Keratinocyte (primary cell): ENCODE data around the gene GFPT2. TPM values are rescaled to one million over a fixed set of nuclear protein-coding genes. Genes with fewer than 3 reads are reported as not detected.

Experiments
- DNase-seq: peaks from one replicate; pipeline ENCODE4 v3.0.0-alpha.2; 2011; ENCODE audit warnings: low read depth, missing footprints, low spot score
- FAIRE-seq: peaks from 2 replicates; lab custom pipeline; 2011; peaks lifted over from hg19 to GRCh38; lab: Jason Lieb, UNC
- H2AFZ ChIP-seq: 2 replicates; pipeline ENCODE4 v1.6.0; 2012; ENCODE audit warnings: low read length, control low read depth, inconsistent platforms; ENCODE audit not compliant: control insufficient read depth
- H3K27ac ChIP-seq: 2 replicates; pipeline ENCODE4 v1.5.1; 2011; ENCODE audit warnings: low read length; ENCODE audit not compliant: control insufficient read depth, insufficient read depth
- H3K27me3 ChIP-seq: 3 replicates; pipeline ENCODE4 v1.6.0; 2011; ENCODE audit warnings: low read length; ENCODE audit not compliant: control insufficient read depth, insufficient read depth; ENCODE audit errors: extremely low read depth
- H3K36me3 ChIP-seq, 2 experiments: 2 replicates in 1 of 2; 3 replicates in 1 of 2; pipeline ENCODE4 v1.5.1; 2011; ENCODE audit warnings: low read length in 2 of 2, mild to moderate bottlenecking in 1 of 2; ENCODE audit not compliant: control insufficient read depth in 2 of 2, insufficient read depth in 2 of 2; ENCODE audit errors: extremely low read depth in 1 of 2
- H3K4me1 ChIP-seq: 3 replicates; pipeline ENCODE4 v1.5.1; 2011; ENCODE audit warnings: low read length; ENCODE audit not compliant: control insufficient read depth, insufficient read depth; ENCODE audit errors: extremely low read depth
- H3K4me2 ChIP-seq: 3 replicates; pipeline ENCODE4 v1.6.0; 2011; ENCODE audit warnings: low read depth, low read length; ENCODE audit not compliant: control insufficient read depth, insufficient read depth; ENCODE audit errors: extremely low read depth
- H3K4me3 ChIP-seq, 3 experiments: fragments of 200-600 bp in 1 of 3; sonication (generic) in 1 of 3; 2 replicates in 2 of 3; 3 replicates in 1 of 3; pipeline ENCODE4 v1.5.1; 2011 to 2016; ENCODE audit warnings: low read length in 3 of 3, mild to moderate bottlenecking in 3 of 3, control low read depth in 2 of 3, inconsistent platforms in 1 of 3, low read depth in 1 of 3, mixed read lengths in 1 of 3, mixed run types in 1 of 3, moderate library complexity in 1 of 3; ENCODE audit not compliant: control insufficient read depth in 2 of 3, insufficient read depth in 2 of 3; ENCODE audit errors: extremely low read depth in 1 of 3
- H3K79me2 ChIP-seq: 2 replicates; pipeline ENCODE4 v1.6.0; 2012; ENCODE audit warnings: low read length; ENCODE audit not compliant: control insufficient read depth, insufficient read depth
- H3K9ac ChIP-seq: 3 replicates; pipeline ENCODE4 v1.6.0; 2011; ENCODE audit warnings: low read length; ENCODE audit not compliant: control insufficient read depth, insufficient read depth; ENCODE audit errors: extremely low read depth
- H3K9me1 ChIP-seq: 3 replicates; pipeline ENCODE4 v1.6.0; 2011; ENCODE audit warnings: low read length; ENCODE audit not compliant: control insufficient read depth, insufficient read depth; ENCODE audit errors: extremely low read depth
- H3K9me3 ChIP-seq: 2 replicates; pipeline ENCODE4 v1.5.1; 2012; ENCODE audit warnings: low read depth, low read length; ENCODE audit not compliant: control insufficient read depth
- H4K20me1 ChIP-seq: 3 replicates; pipeline ENCODE4 v1.6.0; 2011; ENCODE audit warnings: low read length; ENCODE audit not compliant: control insufficient read depth, insufficient read depth; ENCODE audit errors: extremely low read depth
- EZH2 ChIP-seq: IDR thresholded peaks from one replicate; pipeline ENCODE4 v1.6.1; 2012; ENCODE audit warnings: inconsistent platforms, mild to moderate bottlenecking, low read length, moderate library complexity
- dilution Hi-C: fragments of 300-500 bp; cut with MboI; formaldehyde crosslinking; loops from one replicate; pipeline ENCODE4 v1.7.0; 2020; ENCODE audit warnings: low sequenced_read_pairs; ENCODE audit not compliant: extremely low pct_ligation_motif_present
- polyA plus RNA-seq, 5 experiments: library from polyadenylated mRNA; depleted of rRNA in 3 of 5; stranded (reverse) in 3 of 5; stranded (forward) in 1 of 5; unstranded in 1 of 5; fragments of >200 nt; gene quantifications; 1 replicate in 1 of 5; 2 replicates in 3 of 5; 3 replicates in 1 of 5; pipeline versions ENCODE4 v1.2.1 to v1.2.3, GENCODE V29; 2011 to 2012; ENCODE audit warnings: missing spikeins in 2 of 5, low read depth in 1 of 5, low replicate concordance in 1 of 5
- TF ChIP-seq, protein P1 (sequence below), 3 experiments: IDR thresholded peaks in 1 of 3; conservative IDR thresholded peaks in 1 of 3; optimal IDR thresholded peaks in 1 of 3; 2 replicates in 2 of 3; 3 replicates in 1 of 3; pipeline versions ENCODE3 to v1.5.1; 2011; ENCODE audit warnings: low read length in 3 of 3, mild to moderate bottlenecking in 3 of 3, moderate library complexity in 2 of 3, control low read depth in 1 of 3, inconsistent platforms in 1 of 3; ENCODE audit not compliant: insufficient read depth in 2 of 3; ENCODE audit errors: extremely low read depth in 1 of 3

GFPT2 gene
- polyA plus RNA-seq, 1 donor (not counting 4 experiments of a cell fraction or from before 2014, with no cell fraction given), result not detected

DNA sequence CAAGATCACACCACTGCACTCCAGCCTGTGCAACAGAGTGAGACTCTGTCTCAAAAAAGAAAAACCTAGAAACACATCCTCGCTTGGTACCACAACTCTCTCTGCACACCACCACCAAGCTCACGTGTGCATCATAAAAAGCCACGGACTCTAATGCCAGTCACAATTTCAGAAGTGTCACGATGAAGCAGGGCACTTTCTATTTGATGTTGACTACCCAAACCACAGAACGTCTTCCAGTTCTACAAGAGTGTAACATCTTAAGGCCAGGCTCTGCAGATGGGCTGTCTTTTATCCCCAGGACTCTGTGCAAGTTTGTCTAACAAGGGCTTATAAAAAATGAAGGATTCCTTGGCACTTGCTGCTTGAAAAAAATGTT is 22.9 kb downstream of the GFPT2 start:
- Histone ChIP-seq H3K4me3 (no peak overlapping the region), H2AFZ (no peak overlapping the region), H3K9ac (no peak overlapping the region), H4K20me1 (no peaks in the 10 kb centered on the region), H3K9me3 (no peaks in the 10 kb centered on the region), H3K36me3 (no peaks in the 10 kb centered on the region), H3K9me1 (no peaks in the 10 kb centered on the region), H3K27me3 (no peaks in the 10 kb centered on the region), H3K27ac (no peak overlapping the region), H3K4me2 (no peak overlapping the region), H3K4me1 (no peaks in the 10 kb centered on the region), H3K79me2 (no peaks in the 10 kb centered on the region)
- dilution Hi-C loops, result no loop called here
- DNase-seq (no peak), FAIRE-seq (no peak)
- no peak for TF ChIP-seq EZH2
- TF ChIP-seq, protein P1, sequence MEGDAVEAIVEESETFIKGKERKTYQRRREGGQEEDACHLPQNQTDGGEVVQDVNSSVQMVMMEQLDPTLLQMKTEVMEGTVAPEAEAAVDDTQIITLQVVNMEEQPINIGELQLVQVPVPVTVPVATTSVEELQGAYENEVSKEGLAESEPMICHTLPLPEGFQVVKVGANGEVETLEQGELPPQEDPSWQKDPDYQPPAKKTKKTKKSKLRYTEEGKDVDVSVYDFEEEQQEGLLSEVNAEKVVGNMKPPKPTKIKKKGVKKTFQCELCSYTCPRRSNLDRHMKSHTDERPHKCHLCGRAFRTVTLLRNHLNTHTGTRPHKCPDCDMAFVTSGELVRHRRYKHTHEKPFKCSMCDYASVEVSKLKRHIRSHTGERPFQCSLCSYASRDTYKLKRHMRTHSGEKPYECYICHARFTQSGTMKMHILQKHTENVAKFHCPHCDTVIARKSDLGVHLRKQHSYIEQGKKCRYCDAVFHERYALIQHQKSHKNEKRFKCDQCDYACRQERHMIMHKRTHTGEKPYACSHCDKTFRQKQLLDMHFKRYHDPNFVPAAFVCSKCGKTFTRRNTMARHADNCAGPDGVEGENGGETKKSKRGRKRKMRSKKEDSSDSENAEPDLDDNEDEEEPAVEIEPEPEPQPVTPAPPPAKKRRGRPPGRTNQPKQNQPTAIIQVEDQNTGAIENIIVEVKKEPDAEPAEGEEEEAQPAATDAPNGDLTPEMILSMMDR (optimal IDR thresholded peaks at IDR 0.05 in 1 of 3, IDR thresholded peaks at IDR 0.05 in 1 of 3, conservative IDR thresholded peaks at IDR 0.05 in 1 of 3; ENCODE audit: extremely low read depth in 1 of 3, insufficient read depth in 2 of 3, low read length in 3 of 3), result no peak

DNA sequence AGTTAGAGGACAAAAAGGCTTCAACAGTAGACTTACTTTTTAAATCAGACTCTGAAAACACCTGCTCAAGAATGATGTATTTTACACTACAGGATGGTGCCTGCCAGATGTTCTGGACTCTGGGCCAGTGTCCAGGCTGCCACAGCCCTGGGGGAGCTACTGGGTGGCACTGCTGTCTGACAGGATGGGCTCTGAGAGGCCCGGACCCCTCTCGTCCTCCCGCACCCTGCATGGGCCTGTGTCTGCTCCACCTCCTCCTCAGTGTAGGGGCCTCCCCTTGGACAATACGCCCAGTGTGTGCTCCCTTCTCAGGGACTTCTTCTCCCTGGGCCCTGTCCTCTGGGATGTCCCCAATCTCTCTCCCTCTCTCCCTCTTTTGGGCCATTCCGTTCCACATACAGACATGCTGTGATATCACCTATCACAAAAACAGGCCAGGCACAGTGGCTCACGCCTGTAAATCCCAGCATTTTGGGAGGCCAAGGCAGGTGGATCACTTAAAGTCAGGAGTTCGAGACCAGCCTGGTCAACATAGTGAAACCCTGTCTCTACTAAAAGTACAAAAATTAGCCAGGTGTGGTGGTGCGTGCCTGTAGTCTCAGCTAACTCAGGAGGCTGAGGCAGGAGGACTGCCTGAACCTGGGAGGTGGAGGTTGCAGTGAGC is 23.4 kb downstream of the GFPT2 start:
- no peaks in the 10 kb centered on the region for H3K36me3 ChIP-seq
- no peaks in the 10 kb centered on the region for H3K4me1 ChIP-seq
- H3K9ac ChIP-seq, result no peak overlapping the region
- dilution Hi-C loops, result no loop called here
- no peak overlapping the region for H3K27ac ChIP-seq
- no peak overlapping the region for H3K4me3 ChIP-seq
- no peaks in the 10 kb centered on the region for H3K9me3 ChIP-seq
- DNase-seq (no peak), FAIRE-seq (no peak)
- no peak overlapping the region for H3K4me2 ChIP-seq
- H4K20me1 ChIP-seq, result no peaks in the 10 kb centered on the region
- no peaks in the 10 kb centered on the region for H3K9me1 ChIP-seq
- no peak for TF ChIP-seq EZH2
- TF ChIP-seq, protein P1 (optimal IDR thresholded peaks at IDR 0.05 in 1 of 3, IDR thresholded peaks at IDR 0.05 in 1 of 3, conservative IDR thresholded peaks at IDR 0.05 in 1 of 3; ENCODE audit: extremely low read depth in 1 of 3, insufficient read depth in 2 of 3, low read length in 3 of 3), result no peak
- no peaks in the 10 kb centered on the region for H3K79me2 ChIP-seq
- H2AFZ ChIP-seq, result no peak overlapping the region
- H3K27me3 ChIP-seq, result no peaks in the 10 kb centered on the region
